Calu3 (cell line): ENCODE measurements around the gene FAM131B. TPM values are rescaled to one million over a fixed set of nuclear protein-coding genes. Genes with fewer than 3 reads are reported as not detected.

Experiments used
- BruUV-seq: library from RNA; stranded (reverse); fragments of 400-500 nt; replicated peaks from 2 replicates; lab custom pipeline; 2021; lab: Mats Ljungman, UMichigan
- CTCF ChIA-PET: fragments of 300-600 bp; sonication (Branson Sonifier 250); formaldehyde crosslinking; loops from one replicate; lab custom pipeline; 2022; ENCODE audit warnings: antibody characterized with exemption; lab: Charles Lee
- DNase-seq: peaks from one replicate; pipeline ENCODE4 v3.0.0; 2022
- H3K27ac Mint-ChIP-seq: one replicate; pipeline ENCODE4 v1.8.0; 2022; ENCODE audit warnings: mixed read lengths; ENCODE audit not compliant: unreplicated experiment
- H3K27me3 Mint-ChIP-seq: one replicate; pipeline ENCODE4 v1.8.0; 2022; ENCODE audit warnings: mixed read lengths; ENCODE audit not compliant: unreplicated experiment
- H3K36me3 Mint-ChIP-seq: one replicate; pipeline ENCODE4 v1.8.0; 2022; ENCODE audit warnings: mild to moderate bottlenecking, moderate library complexity, mixed read lengths; ENCODE audit not compliant: insufficient read depth, unreplicated experiment
- H3K4me1 Mint-ChIP-seq: one replicate; pipeline ENCODE4 v1.8.0; 2022; ENCODE audit warnings: mild to moderate bottlenecking, low read depth, mixed read lengths; ENCODE audit not compliant: unreplicated experiment
- H3K4me3 Mint-ChIP-seq: one replicate; pipeline ENCODE4 v1.8.0; 2022; ENCODE audit warnings: mild to moderate bottlenecking, low read depth, moderate library complexity, mixed read lengths; ENCODE audit not compliant: unreplicated experiment
- H3K9me3 Mint-ChIP-seq: one replicate; pipeline ENCODE4 v1.8.0; 2022; ENCODE audit warnings: low read depth, mixed read lengths; ENCODE audit not compliant: unreplicated experiment
- CTCF ChIP-seq: fragments of 200-600 bp; IDR thresholded peaks from one replicate; pipeline ENCODE4 v1.8.0; 2022; ENCODE audit warnings: antibody characterized with exemption; ENCODE audit not compliant: unreplicated experiment
- intact Hi-C: fragments of 100-400 bp; cut with micrococcal nuclease; formaldehyde crosslinking; loops from one replicate; pipeline ENCODE4 v1.10.0; 2022; ENCODE audit not compliant: unreplicated experiment
- total RNA-seq: library from RNA; stranded (reverse); gene quantifications from 2 replicates; pipeline ENCODE4 v1.2.3, GENCODE V29; 2022

The FAM131B gene
- total RNA-seq, 1 experiment from 2014 or later, result 0.19 TPM

GRCh38 chr7:143383642-143383957, 21.1 kb upstream of the FAM131B start:
- intact Hi-C loops, result no loop called here
- TF ChIP-seq CTCF, result no peak
- no peak overlapping the region for H3K4me3 Mint-ChIP-seq
- H3K9me3 Mint-ChIP-seq, result no peaks in the 10 kb centered on the region
- no peaks in the 10 kb centered on the region for H3K27me3 Mint-ChIP-seq
- CTCF ChIA-PET, result no interaction called here
- no TSS peak for BruUV-seq
- H3K36me3 Mint-ChIP-seq, result peaks cover 51% of the 10 kb centered on the region
- no peak for DNase-seq
- peaks cover 16% of the 10 kb centered on the region for H3K4me1 Mint-ChIP-seq
- no peak overlapping the region for H3K27ac Mint-ChIP-seq

GRCh38 chr7:143382791-143383641, 20.5 kb upstream of the FAM131B start:
- intact Hi-C loops, result no loop called here
- peaks cover 46% of the 10 kb centered on the region for H3K36me3 Mint-ChIP-seq

GRCh38 chr7:143382126-143382790, 19.7 kb upstream of the FAM131B start:
- H3K36me3 Mint-ChIP-seq, result peaks cover 46% of the 10 kb centered on the region
- CTCF ChIA-PET, result interaction anchor here (0.5 to 0.7 kb wide), 2 partner anchors 12 to 142 kb away, joined by 3 read pairs; no protein-coding TSS in a partner anchor
- no peaks in the 10 kb centered on the region for H3K9me3 Mint-ChIP-seq
- H3K27me3 Mint-ChIP-seq, result no peaks in the 10 kb centered on the region
- TSS peak; percentile 57 for BruUV-seq
- no peak for DNase-seq
- intact Hi-C loops, result no loop called here
- peak overlapping the region; percentile 85 for H3K4me3 Mint-ChIP-seq
- H3K27ac Mint-ChIP-seq, result no peak overlapping the region
- TF ChIP-seq CTCF, result no peak
- peaks cover 21% of the 10 kb centered on the region for H3K4me1 Mint-ChIP-seq

More at GRCh38 chr7:143382791-143383641, 20.5 kb upstream of the FAM131B start:
- Mint-ChIP-seq H3K4me1 (peaks cover 21% of the 10 kb centered on the region), H3K4me3 (peak overlapping the region; percentile 85), H3K27me3 (no peaks in the 10 kb centered on the region), H3K27ac (no peak overlapping the region), H3K9me3 (no peaks in the 10 kb centered on the region)
- CTCF ChIA-PET, result no interaction called here
- DNase-seq, result no peak
- no TSS peak for BruUV-seq
- no peak for TF ChIP-seq CTCF

- no peak for TF ChIP-seq CTCF
- Mint-ChIP-seq H3K4me1 (peaks cover 21% of the 10 kb centered on the region), H3K9me3 (no peaks in the 10 kb centered on the region), H3K27ac (no peak overlapping the region), H3K27me3 (no peaks in the 10 kb centered on the region), H3K4me3 (peak overlapping the region; percentile 85), H3K36me3 (peaks cover 46% of the 10 kb centered on the region)
- intact Hi-C loops, result loop anchor here (2.0 kb wide), 1 partner anchor 51 kb away; no protein-coding TSS in a partner anchor
- DNase-seq, result peak; percentile 72
- CTCF ChIA-PET, result interaction anchor here (0.5 to 0.7 kb wide), 2 partner anchors 12 to 141 kb away, joined by 3 read pairs; no protein-coding TSS in a partner anchor
- BruUV-seq, result no TSS peak
These were observed 19.1 kb upstream of the FAM131B start for GRCh38 chr7:143381427-143382125.
